Embryonic facial prominence (tissue), 1 donor: ENCODE data around the gene ICAM3.
"Not testable (repeated sequence)": the region's sequence is repeated elsewhere in the genome, so short reads cannot be mapped to it uniquely, and the experiment has no call there.

Source experiments
- DNase-seq: peaks from one replicate; pipeline ENCODE4 v3.0.0-alpha.2; 2016; ENCODE audit errors: extremely low spot score

Gene ICAM3

GRCh38 chr19:10346509-10346908 lies 7.1 kb upstream of the ICAM3 start:
- DNase-seq, result no peak

- DNase-seq, result no peak
Observed at GRCh38 chr19:10344780-10345179, 5.4 kb upstream of the ICAM3 start.

GRCh38 chr19:10343495-10343894 lies 4.1 kb upstream of the ICAM3 start:
- no peak for DNase-seq

- no peak for DNase-seq
Observed at GRCh38 chr19:10339977-10340376, 553 bp upstream of the ICAM3 start.

GRCh38 chr19:10338940-10339339 lies 484 bp downstream of the ICAM3 start:
- DNase-seq, result no peak

- DNase-seq, result not testable (repeated sequence)
Observed at GRCh38 chr19:10336725-10337124, 2.7 kb downstream of the ICAM3 start.

- DNase-seq, result no peak
Observed at GRCh38 chr19:10335352-10335985, 4.0 kb downstream of the ICAM3 start.

- no peak for DNase-seq
Observed at GRCh38 chr19:10334588-10335351, 4.7 kb downstream of the ICAM3 start.

- DNase-seq, result no peak
Observed at GRCh38 chr19:10333758-10334587, 5.5 kb downstream of the ICAM3 start.

- peak; percentile 92 for DNase-seq
Observed at GRCh38 chr19:10332965-10333757, 6.3 kb downstream of the ICAM3 start, which contains the start of gene RAVER1. TSS of gene RAVER1 (minus strand) at chr19:10333529. CDS start at chr19:10333507, 22 bp downstream.

GRCh38 chr19:10332158-10332964 lies 7.1 kb downstream of the ICAM3 start:
- no peak for DNase-seq

- no peak for DNase-seq
Observed at GRCh38 chr19:10329555-10329954, 9.9 kb downstream of the ICAM3 start.

GRCh38 chr19:10328558-10329429 lies 10.6 kb downstream of the ICAM3 start:
- DNase-seq, result no peak

- no peak for DNase-seq
Observed at GRCh38 chr19:10327793-10328192, 11.6 kb downstream of the ICAM3 start.

GRCh38 chr19:10325732-10326131 lies 13.7 kb downstream of the ICAM3 start:
- DNase-seq, result no peak

GRCh38 chr19:10321874-10322835 lies 17.3 kb downstream of the ICAM3 start:
- DNase-seq, result no peak

- DNase-seq, result no peak
Observed at GRCh38 chr19:10321417-10321797, 18.0 kb downstream of the ICAM3 start.

- DNase-seq, result no peak
Observed at GRCh38 chr19:10320602-10321416, 18.6 kb downstream of the ICAM3 start.
